GM13977 (cell line): ENCODE data around the gene METAP2.

Source experiments
- DNase-seq: peaks from one replicate; pipeline ENCODE4 v3.0.0; 2012; ENCODE audit warnings: low spot score
- CTCF ChIP-seq: IDR thresholded peaks from 2 replicates; pipeline ENCODE4 v1.5.1; 2012; ENCODE audit warnings: mild to moderate bottlenecking, control low read depth; ENCODE audit not compliant: insufficient read depth; ENCODE audit errors: extremely low read depth, missing control alignments
- in situ Hi-C: fragments of 300-500 bp; cut with MboI; formaldehyde crosslinking; loops from one replicate; pipeline ENCODE4 v1.12.0; 2022; ENCODE audit warnings: low sequenced_read_pairs, low pct_unique_long_range_greater_than_20kb, mixed read lengths, inconsistent platforms; ENCODE audit not compliant: unreplicated experiment

The METAP2 gene

GRCh38 chr12:95545731-95546490 lies 72.0 kb downstream of the METAP2 start:
- in situ Hi-C loops, result no loop called here
- no peak for TF ChIP-seq CTCF
- DNase-seq, result no peak

GRCh38 chr12:95546491-95546813 lies 72.5 kb downstream of the METAP2 start:
- in situ Hi-C loops, result no loop called here

GRCh38 chr12:95547522-95548055 lies 73.6 kb downstream of the METAP2 start:
- DNase-seq, result peak; percentile 29
- in situ Hi-C loops, result no loop called here
- no peak for TF ChIP-seq CTCF

More at GRCh38 chr12:95546491-95546813, 72.5 kb downstream of the METAP2 start:
- DNase-seq, result no peak
- TF ChIP-seq CTCF, result no peak

GRCh38 chr12:95548056-95548538 lies 74.1 kb downstream of the METAP2 start:
- in situ Hi-C loops, result no loop called here
- TF ChIP-seq CTCF, result no peak
- DNase-seq, result peak; percentile 32

- peak; percentile 60 for DNase-seq
- no peak for TF ChIP-seq CTCF
- in situ Hi-C loops, result no loop called here
These were observed 74.8 kb downstream of the METAP2 start for GRCh38 chr12:95548539-95549391.

- no peak for DNase-seq
- in situ Hi-C loops, result no loop called here
- no peak for TF ChIP-seq CTCF
These were observed 75.6 kb downstream of the METAP2 start for GRCh38 chr12:95549392-95550084.
